ENCODE data around the gene AP5B1.

The AP5B1 gene

DNA sequence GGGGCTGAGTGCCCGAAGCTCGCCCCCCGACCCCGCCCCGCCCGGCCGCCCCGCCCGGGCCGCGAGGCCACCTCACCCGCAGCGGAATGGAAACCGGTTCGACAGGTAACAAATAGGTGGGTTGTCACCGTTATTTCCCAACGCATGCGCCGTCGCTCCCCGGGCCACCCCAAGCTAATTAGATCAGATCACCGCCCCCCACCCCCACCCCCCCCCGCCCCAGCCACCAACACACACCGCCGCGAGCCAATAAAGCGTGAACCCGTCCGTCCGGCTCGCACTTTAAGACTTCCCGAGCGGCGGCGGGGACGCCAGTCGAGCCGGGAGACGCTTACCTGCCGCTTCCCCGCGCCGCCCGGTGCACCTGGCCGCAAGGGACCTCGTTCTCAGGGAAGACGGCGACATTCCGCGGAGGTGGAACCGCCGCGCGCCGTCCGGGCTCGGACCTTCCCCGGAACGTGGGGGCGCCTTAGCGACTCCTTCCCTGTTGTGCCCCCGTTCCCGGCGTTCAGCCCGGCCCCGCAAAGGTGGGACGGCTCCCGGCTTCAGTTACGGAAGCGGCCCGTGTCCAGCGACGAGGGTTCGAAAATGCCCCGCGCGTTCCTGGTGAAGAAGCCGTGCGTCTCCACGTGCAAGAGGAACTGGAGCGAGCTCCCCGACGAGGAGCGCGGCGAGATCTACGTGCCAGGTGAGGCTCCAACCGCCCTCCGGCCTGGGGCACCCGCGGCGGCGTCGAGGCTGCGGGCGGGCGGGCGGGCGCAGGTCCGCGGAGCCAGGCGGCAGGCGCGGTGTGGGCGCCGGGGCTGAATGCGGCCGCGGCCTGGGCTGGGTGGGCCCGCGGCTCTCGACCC, 6.2 kb upstream of the AP5B1 start, which contains the start of gene OVOL1:
TSS of gene OVOL1 (plus strand) at position 278 of the 851 bp plus-strand sequence. CDS start at position 589, 311 bp downstream.
- in situ Hi-C loops (cut with MboI; ENCODE audit: low sequenced_read_pairs): no loop called here

GRCh38 chr11:65786008-65786785, 5.4 kb upstream of the AP5B1 start:
- in situ Hi-C loops (cut with MboI; ENCODE audit: low sequenced_read_pairs): no loop called here

- in situ Hi-C loops (cut with MboI; ENCODE audit: low sequenced_read_pairs): no loop called here
Observed at GRCh38 chr11:65785319-65786007, 4.7 kb upstream of the AP5B1 start.

GRCh38 chr11:65782816-65783228, 2.0 kb upstream of the AP5B1 start:
- in situ Hi-C loops (cut with MboI; ENCODE audit: low sequenced_read_pairs): no loop called here

GRCh38 chr11:65781962-65782815, 1.4 kb upstream of the AP5B1 start:
- in situ Hi-C loops (cut with MboI; ENCODE audit: low sequenced_read_pairs): no loop called here

DNA sequence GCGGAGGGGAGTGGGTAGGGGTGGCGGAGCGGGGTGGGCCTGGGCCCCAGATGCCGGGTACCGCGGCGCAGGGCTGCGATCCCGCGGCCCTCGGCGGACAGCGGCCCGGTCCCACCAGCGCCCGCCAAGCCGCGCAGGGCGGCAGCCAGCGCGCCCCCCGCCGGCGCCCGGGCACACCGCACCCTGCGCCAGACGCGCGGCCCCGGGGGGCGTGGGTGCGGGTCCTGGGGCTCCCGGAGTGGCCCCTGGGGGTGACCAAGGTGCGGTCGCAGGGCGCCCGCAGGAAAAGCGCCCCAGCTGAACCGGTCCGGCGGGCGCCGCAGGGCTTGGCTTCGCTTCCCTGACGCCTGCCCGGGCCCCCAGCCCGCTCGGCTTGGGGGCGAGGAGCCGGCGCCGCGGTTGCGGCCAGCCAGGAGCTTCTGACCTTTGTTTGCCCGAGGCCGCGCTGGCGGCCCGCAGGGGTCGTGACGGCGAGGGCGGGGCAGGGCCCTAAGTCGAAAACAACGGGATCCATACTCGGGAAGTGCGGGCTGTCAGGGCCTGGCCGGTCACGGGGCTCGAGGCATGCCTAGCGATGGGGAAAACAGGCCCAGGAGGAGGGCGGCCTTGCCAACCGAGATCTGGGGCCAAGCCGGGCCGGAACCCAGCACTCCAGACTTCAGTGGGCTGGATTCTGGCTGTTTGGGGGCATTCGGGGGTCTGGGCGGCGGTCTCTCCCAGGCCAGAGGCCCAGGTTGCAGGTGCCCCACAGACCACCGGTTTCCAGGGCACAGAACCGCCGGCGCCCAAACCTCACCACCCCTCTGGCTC, 581 bp upstream of the AP5B1 start:
- in situ Hi-C loops (cut with MboI; ENCODE audit: low sequenced_read_pairs): no loop called here

GRCh38 chr11:65779919-65780769, 632 bp downstream of the AP5B1 start:
- in situ Hi-C loops (cut with MboI; ENCODE audit: low sequenced_read_pairs): no loop called here

GRCh38 chr11:65779669-65779918, 1.2 kb downstream of the AP5B1 start:
- in situ Hi-C loops (cut with MboI; ENCODE audit: low sequenced_read_pairs): no loop called here

DNA sequence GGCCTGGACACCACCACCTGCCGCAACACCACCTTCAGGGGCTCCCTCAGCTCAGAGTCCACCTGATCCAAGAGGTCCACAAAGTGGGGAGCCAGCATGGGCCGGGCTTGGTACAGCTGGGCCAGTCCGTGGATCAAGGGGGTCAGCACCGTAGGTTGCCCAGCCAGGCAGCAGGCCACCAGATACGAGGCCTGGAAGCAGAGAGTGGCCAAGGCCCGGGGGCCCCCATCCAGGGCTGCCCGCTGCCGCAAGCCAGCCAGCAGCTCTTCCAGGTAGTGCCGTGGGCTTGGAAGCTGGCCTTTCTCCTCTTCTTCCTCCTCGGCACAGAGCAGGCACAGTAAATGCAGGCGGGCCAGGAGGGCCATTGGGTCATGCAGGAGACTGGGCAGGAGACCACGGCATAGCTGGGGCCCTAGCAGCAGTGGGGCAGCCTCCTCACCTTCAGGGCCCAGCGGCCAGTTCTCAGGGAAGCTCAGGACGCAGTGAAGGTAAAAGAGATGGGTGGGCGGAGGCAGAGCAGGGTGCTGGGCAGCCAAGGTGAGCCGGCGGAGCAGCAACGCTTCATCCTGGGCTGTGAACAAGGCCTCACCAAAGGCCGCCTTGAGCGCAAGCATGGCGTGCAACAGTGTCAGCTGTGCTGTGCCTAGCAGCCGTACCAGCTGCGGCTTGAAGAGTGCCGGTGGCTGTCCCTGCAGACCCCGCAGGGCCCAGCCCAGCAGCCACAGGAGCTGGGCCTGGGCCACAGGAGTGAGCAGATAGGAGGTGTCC, 1.7 kb downstream of the AP5B1 start:
- in situ Hi-C loops (cut with MboI; ENCODE audit: low sequenced_read_pairs): no loop called here

- in situ Hi-C loops (cut with MboI; ENCODE audit: low sequenced_read_pairs): no loop called here
Observed at GRCh38 chr11:65778431-65778900, 2.3 kb downstream of the AP5B1 start.

- in situ Hi-C loops (cut with MboI; ENCODE audit: low sequenced_read_pairs): no loop called here
Observed at GRCh38 chr11:65777821-65778361, 2.9 kb downstream of the AP5B1 start.

DNA sequence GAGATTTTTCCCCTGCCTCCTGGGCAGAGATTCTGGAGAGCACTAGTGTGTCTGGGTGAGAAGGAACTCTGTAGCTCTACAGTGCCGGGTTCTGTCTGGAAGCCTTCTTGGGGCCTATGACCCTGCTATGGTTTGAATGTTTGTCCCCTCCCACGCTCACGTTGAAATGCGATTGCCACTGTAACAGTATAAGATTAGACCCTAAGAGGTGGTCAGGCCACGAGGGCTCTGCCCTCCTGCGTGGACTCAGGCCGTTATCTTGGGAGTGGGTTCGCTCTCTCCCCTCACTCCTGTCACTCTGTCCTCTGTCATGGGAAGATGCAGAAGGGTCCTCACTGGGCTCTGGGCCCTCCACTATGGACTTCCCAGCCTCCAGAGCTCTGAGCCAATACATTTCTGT, 3.5 kb downstream of the AP5B1 start:
- in situ Hi-C loops (cut with MboI; ENCODE audit: low sequenced_read_pairs): no loop called here

DNA sequence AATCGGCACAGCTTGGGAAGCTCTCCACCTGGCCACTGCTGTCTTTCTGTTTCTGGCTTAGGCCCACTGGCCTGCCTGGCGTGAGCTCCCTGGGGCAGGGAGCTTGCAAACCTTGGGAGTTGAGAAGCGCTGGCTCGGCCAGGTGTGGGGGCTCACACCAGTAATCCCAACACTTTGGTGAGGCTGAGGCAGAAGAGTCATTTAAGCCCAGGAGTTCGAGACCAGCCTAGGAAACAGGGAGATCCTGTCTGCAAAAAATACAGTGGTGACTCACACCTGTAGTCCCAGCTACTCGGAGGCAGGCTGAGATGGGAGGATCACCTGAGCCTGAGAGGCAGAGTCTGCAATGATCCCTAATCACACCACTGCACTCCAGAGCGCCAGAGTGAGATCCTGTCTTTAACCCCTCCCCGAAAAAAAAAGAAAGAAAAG, 4.0 kb downstream of the AP5B1 start:
- in situ Hi-C loops (cut with MboI; ENCODE audit: low sequenced_read_pairs): no loop called here

GRCh38 chr11:65776196-65776595, 4.6 kb downstream of the AP5B1 start:
- in situ Hi-C loops (cut with MboI; ENCODE audit: low sequenced_read_pairs): no loop called here

DNA sequence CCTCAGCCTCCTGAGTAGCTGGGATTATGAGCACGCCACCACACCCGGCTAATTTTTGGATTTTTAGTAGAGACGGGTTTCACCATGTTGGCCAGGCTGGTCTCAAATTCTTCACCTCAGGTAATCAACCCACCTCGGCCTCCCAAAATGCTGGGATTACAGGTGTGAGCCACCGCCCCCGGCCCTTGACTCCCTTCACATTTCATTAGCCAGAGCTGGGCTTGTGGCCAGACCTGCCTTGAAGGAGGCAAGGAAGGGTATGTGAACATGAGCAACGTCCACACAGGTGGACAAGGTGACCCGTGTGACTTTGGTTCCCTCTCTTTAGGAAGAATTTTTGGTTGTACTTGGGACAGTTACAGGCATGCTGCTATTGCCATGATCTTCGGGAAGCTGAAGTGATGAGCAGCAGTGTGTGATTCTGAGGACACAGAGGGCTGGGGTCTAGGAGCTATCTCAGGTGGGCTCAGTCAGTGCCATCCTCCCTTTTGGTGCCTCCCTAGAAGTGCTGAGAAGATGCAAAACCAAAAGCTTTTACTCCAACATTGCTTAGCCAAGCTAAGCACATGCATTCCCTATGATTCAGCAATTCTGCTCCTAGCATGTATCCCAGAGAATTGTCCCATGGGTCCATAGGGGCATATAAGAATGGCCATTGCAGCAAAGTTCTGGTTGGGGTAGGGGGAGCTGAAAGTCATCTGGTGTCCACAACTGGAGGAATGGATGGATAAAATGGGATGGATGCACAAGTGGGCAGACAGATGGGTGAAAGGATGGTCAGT, 6.1 kb downstream of the AP5B1 start:
- in situ Hi-C loops (cut with MboI; ENCODE audit: low sequenced_read_pairs): no loop called here

DNA sequence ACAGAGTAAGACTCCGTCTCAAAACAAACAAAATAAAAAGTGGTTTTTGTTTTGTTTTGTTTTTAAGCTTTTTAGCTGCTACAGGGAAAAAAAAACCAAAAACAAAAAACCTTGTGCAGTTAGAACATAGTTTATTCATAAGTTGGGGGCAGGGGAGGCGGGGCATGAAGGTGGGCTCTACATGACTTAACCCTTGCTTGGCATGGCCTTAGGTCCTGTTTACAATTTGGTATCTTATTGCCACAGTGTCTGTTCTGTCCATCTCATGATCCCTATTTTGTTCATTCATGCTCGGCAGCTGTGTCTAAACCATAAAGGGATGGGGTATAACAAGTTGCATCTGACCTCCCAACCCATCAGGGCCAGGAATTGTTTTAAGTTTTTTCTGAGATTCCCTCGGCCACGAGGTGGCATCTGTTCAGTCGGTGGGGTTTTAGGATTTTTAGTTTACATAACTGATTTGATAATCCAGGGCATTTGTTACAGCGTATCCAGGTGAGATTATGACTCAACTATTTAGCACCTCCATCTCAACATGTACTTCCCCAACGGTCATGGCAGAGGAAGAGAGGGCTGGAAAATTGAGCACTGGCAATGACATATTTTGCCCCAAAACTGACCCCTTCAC, 6.9 kb downstream of the AP5B1 start:
- in situ Hi-C loops (cut with MboI; ENCODE audit: low sequenced_read_pairs): no loop called here
